Stimulated activated CD4-positive, alpha-beta T cell treated with anti-CD3 and anti-CD28 coated beads, TNF-alpha, amount 100 ng/mL, for 24 hours (primary cell): Measurements from ENCODE around the gene SATB1.

Experiments
- DNase-seq, 3 experiments: peaks; one replicate each; pipeline ENCODE4 v3.0.0-alpha.2; 2020; ENCODE audit warnings: low read depth in 3 of 3

SATB1 gene

GRCh38 chr3:18431266-18431665 lies 6.1 kb upstream of the SATB1 start:
- no peak for DNase-seq

- DNase-seq = no peak
These were observed 4.0 kb upstream of the SATB1 start for GRCh38 chr3:18428991-18429745.

GRCh38 chr3:18428036-18428435 lies 2.9 kb upstream of the SATB1 start:
- DNase-seq = no peak

GRCh38 chr3:18426597-18427193 lies 1.6 kb upstream of the SATB1 start:
- DNase-seq = no peak

GRCh38 chr3:18425641-18426257 lies 610 bp upstream of the SATB1 start:
- DNase-seq = peak in 1 of 3 experiments; percentile 74

- DNase-seq = no peak
These were observed 868 bp downstream of the SATB1 start for GRCh38 chr3:18424213-18424728.

- peak in 1 of 3 experiments; percentile 42 for DNase-seq
These were observed 1.5 kb downstream of the SATB1 start for GRCh38 chr3:18423401-18424212.

- no peak for DNase-seq
These were observed 2.2 kb downstream of the SATB1 start for GRCh38 chr3:18422972-18423371.

GRCh38 chr3:18420555-18420954 lies 4.6 kb downstream of the SATB1 start:
- DNase-seq = no peak

GRCh38 chr3:18419232-18419631 lies 5.9 kb downstream of the SATB1 start:
- DNase-seq = no peak

GRCh38 chr3:18417904-18418572 lies 7.1 kb downstream of the SATB1 start:
- DNase-seq = no peak

- DNase-seq = no peak
These were observed 8.8 kb downstream of the SATB1 start for GRCh38 chr3:18416332-18416731.

- no peak for DNase-seq
These were observed 9.3 kb downstream of the SATB1 start for GRCh38 chr3:18415839-18416238.

- DNase-seq = no peak
These were observed 10.0 kb downstream of the SATB1 start for GRCh38 chr3:18415167-18415566.

- no peak for DNase-seq
These were observed 12.5 kb downstream of the SATB1 start for GRCh38 chr3:18412684-18413083.

GRCh38 chr3:18411541-18411940 lies 13.6 kb downstream of the SATB1 start:
- no peak for DNase-seq

GRCh38 chr3:18410205-18410604 lies 14.9 kb downstream of the SATB1 start:
- no peak for DNase-seq

- DNase-seq = no peak
These were observed 15.9 kb downstream of the SATB1 start for GRCh38 chr3:18409266-18409665.

GRCh38 chr3:18405141-18405540 lies 20.0 kb downstream of the SATB1 start:
- DNase-seq = no peak

GRCh38 chr3:18403061-18403460 lies 22.1 kb downstream of the SATB1 start:
- no peak for DNase-seq

- DNase-seq = no peak
These were observed 22.8 kb downstream of the SATB1 start for GRCh38 chr3:18402239-18402799.
